ENCODE results near the gene MRGPRE.

MRGPRE gene

DNA sequence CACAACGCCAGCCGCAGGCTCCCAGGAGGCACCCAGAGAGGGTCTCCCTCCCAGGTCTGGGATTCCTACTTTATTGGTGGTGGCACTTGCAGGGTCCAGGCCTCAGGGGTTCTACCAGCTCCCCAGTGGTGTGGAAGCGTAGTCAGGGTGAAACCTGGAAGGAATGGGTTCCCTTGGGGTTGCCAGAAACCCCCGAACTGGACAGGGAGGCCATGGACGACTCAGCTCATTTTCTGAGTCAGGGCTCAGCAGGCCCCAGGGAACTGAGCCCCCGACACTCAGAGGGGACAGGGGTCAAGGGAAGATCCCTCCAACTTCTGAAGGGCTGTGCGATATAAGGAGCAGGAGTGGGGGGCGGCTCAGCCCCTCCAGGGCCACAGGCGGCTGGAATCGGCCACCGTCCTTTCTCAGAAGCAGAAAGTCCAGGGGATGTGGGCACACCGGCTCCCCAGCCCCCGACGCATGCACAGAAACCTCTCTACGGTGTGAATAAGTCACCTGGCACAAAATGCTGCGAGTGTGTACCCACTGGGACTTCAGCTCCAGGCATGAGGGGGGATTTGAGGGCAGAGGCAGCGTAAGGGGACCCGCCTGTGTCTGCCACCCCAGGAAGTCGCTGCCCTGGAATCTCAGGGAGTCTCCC, 38.7 kb downstream of the MRGPRE start:
- TF ChIP-seq CTCF (IDR thresholded peaks at IDR 0.05) (no peak), ZFX (IDR thresholded peaks at IDR 0.05; ENCODE audit: borderline replicate concordance) (no peak)

GRCh38 chr11:3192511-3193372, 39.5 kb downstream of the MRGPRE start:
- TF ChIP-seq CTCF (IDR thresholded peaks at IDR 0.05) (no peak), ZFX (IDR thresholded peaks at IDR 0.05; ENCODE audit: borderline replicate concordance) (no peak)
- H3K27ac ChIP-seq, result no peak overlapping the region

More for the DNA sequence above, 38.7 kb downstream of the MRGPRE start:
- H3K27ac ChIP-seq, result no peak overlapping the region

DNA sequence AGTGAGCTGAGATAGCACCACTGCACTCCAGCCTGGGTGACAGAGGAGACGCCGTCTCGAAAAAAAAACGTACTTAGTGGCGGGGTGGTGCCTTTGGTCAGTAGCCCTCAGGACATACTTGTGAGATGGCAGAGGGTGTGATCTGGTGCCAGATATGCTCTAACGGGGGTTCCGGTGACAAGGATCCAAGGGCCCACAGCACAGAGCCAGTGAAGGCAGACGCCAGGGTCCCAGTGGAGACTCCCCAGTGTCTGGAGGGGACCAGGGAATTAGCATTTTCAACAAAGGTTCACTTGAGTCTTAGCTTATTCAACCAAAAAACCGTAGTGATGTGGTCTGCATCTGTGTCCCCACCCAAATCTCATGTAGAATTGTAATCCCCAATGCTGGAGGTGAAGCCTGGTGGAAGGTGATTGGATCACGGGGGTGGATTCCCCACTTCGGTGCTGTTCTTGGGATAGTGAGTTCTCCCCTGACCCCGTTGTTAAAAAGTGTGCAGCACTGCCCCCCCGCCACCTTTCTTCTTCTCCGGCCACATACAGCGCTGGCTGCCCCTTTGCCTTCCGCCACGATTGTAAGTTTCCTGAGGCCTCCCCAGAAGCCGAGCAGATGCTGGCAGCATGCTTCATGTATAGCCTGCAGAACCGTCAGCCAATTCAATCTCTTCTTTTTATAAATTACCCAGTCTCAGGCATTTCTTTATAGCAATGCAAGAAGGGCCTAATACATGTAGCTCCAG, 40.5 kb downstream of the MRGPRE start:
- TF ChIP-seq ZFX (IDR thresholded peaks at IDR 0.05; ENCODE audit: borderline replicate concordance) (no peak), CTCF (IDR thresholded peaks at IDR 0.05) (no peak)
- no peak overlapping the region for H3K27ac ChIP-seq

- TF ChIP-seq CTCF (IDR thresholded peaks at IDR 0.05) (no peak), ZFX (IDR thresholded peaks at IDR 0.05; ENCODE audit: borderline replicate concordance) (no peak)
- H3K27ac ChIP-seq, result no peak overlapping the region
Measured at GRCh38 chr11:3190600-3190999, 41.6 kb downstream of the MRGPRE start.

DNA sequence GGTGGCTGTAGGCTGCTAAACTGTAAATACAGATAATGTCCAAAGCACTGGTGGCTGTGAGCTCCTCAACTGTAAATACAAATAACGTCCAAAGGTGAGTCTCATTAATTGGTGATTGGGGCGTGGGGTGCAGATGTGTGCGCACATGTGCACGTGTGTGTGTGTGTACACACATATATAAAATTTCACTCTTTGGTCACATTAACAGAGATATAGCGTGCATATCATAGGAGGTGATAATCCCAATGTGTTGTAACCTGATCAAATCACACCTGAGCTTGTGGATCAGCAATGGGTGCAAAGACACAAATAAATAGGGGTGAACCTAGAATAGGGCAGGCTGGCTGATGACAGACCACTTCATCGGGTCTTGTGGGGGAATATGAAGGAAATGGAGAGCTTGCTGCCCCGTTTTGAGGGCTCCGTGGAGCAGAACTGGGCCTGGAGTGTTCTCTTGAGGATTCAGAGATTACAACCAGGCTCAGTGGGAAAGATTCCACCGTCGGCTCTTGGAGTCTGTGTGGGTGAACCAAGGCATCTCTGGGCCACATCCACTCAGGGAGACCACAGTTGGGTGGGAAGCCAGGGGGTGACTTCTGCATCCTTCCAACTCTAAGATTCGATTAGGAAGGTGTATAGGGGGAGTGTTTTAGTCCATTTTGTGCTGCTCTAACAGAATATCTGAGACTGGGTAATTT, 42.2 kb downstream of the MRGPRE start:
- TF ChIP-seq ZFX (IDR thresholded peaks at IDR 0.05; ENCODE audit: borderline replicate concordance) (no peak), CTCF (IDR thresholded peaks at IDR 0.05) (no peak)
- H3K27ac ChIP-seq, result no peak overlapping the region

DNA sequence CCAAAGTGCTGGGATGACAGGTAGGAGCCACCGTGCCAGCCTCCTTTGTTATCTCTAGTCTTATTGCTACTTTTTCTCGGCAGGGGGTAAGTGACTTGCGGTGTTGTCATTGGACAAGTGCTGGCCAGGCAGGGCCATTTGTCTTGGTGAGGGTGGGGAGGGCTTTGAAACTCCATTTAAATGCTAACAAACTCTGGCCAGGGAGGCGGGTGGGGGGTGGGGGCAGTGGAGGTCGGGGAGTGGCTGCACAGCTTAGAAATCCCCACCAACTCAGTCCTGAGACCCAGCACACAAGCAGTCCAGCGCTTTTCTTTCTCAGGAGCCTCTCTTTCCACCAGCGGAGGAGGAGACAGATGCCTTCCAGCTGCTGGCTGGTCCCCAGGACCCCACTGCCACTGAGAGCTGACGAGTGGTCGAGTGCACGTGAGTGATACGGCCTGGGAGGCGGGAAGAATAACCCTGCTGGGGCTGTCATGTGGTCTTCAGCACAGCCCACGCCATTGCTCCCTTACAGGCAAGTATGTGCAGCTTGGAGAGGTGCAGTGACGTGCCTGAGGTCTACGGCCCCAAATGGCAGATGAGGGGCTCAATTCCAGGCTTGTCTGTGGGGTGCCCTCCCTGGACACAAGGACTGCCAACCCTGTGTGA, 42.9 kb downstream of the MRGPRE start:
- TF ChIP-seq CTCF (IDR thresholded peaks at IDR 0.05), result no peak
- no peak overlapping the region for H3K27ac ChIP-seq

Data from 22Rv1 (cell line).